ENCODE data around the gene ARHGEF26.

The ARHGEF26 gene

GRCh38 chr3:154100556-154100955, 20.6 kb upstream of the ARHGEF26 start:
- no peak overlapping the region for H3K4me3 ChIP-seq (ENCODE audit: low read length)
- no peak for TF ChIP-seq ZNF274 (IDR thresholded peaks at IDR 0.05; ENCODE audit: low read depth, low read length)

GRCh38 chr3:154101250-154101649, 19.9 kb upstream of the ARHGEF26 start:
- no peak for TF ChIP-seq ZNF274 (IDR thresholded peaks at IDR 0.05; ENCODE audit: low read depth, low read length)
- H3K4me3 ChIP-seq (ENCODE audit: low read length), result no peak overlapping the region

- TF ChIP-seq ZNF274 (IDR thresholded peaks at IDR 0.05; ENCODE audit: low read depth, low read length), result no peak
- H3K4me3 ChIP-seq (ENCODE audit: low read length), result no peak overlapping the region
Measured at GRCh38 chr3:154102225-154102624, 19.0 kb upstream of the ARHGEF26 start.

- H3K4me3 ChIP-seq (ENCODE audit: low read length), result no peak overlapping the region
Measured at GRCh38 chr3:154105218-154105975, 15.8 kb upstream of the ARHGEF26 start.

GRCh38 chr3:154111365-154111935, 9.7 kb upstream of the ARHGEF26 start:
- H3K4me3 ChIP-seq (ENCODE audit: low read length), result no peak overlapping the region
- TF ChIP-seq ZNF274 (IDR thresholded peaks at IDR 0.05; ENCODE audit: low read depth, low read length), result no peak

More at GRCh38 chr3:154105218-154105975, 15.8 kb upstream of the ARHGEF26 start:
- no peak for TF ChIP-seq ZNF274 (IDR thresholded peaks at IDR 0.05; ENCODE audit: low read depth, low read length)

GRCh38 chr3:154112146-154112852, 8.9 kb upstream of the ARHGEF26 start:
- TF ChIP-seq ZNF274 (IDR thresholded peaks at IDR 0.05; ENCODE audit: low read depth, low read length), result no peak
- no peak overlapping the region for H3K4me3 ChIP-seq (ENCODE audit: low read length)

- TF ChIP-seq ZNF274 (IDR thresholded peaks at IDR 0.05; ENCODE audit: low read depth, low read length), result no peak
- H3K4me3 ChIP-seq (ENCODE audit: low read length), result no peak overlapping the region
Measured at GRCh38 chr3:154113609-154114008, 7.6 kb upstream of the ARHGEF26 start.

- no peak for TF ChIP-seq ZNF274 (IDR thresholded peaks at IDR 0.05; ENCODE audit: low read depth, low read length)
- no peak overlapping the region for H3K4me3 ChIP-seq (ENCODE audit: low read length)
Measured at GRCh38 chr3:154115332-154115731, 5.9 kb upstream of the ARHGEF26 start.

- TF ChIP-seq ZNF274 (IDR thresholded peaks at IDR 0.05; ENCODE audit: low read depth, low read length), result no peak
- H3K4me3 ChIP-seq (ENCODE audit: low read length), result no peak overlapping the region
Measured at GRCh38 chr3:154119951-154120350, 1.2 kb upstream of the ARHGEF26 start.

GRCh38 chr3:154121701-154122551, 736 bp downstream of the ARHGEF26 start:
- peak overlapping the region; percentile 42; the same call in 1 of the 2 replicates for H3K4me3 ChIP-seq (ENCODE audit: low read length)
- TF ChIP-seq ZNF274 (IDR thresholded peaks at IDR 0.05; ENCODE audit: low read depth, low read length), result no peak

- H3K4me3 ChIP-seq (ENCODE audit: low read length), result no peak overlapping the region
- no peak for TF ChIP-seq ZNF274 (IDR thresholded peaks at IDR 0.05; ENCODE audit: low read depth, low read length)
Measured at GRCh38 chr3:154122552-154122911, 1.3 kb downstream of the ARHGEF26 start.

- H3K4me3 ChIP-seq (ENCODE audit: low read length), result no peak overlapping the region; the same call in 1 of the 2 replicates
- TF ChIP-seq ZNF274 (IDR thresholded peaks at IDR 0.05; ENCODE audit: low read depth, low read length), result no peak
Measured at GRCh38 chr3:154122912-154123559, 1.8 kb downstream of the ARHGEF26 start.

- no peak overlapping the region for H3K4me3 ChIP-seq (ENCODE audit: low read length)
- TF ChIP-seq ZNF274 (IDR thresholded peaks at IDR 0.05; ENCODE audit: low read depth, low read length), result no peak
Measured at GRCh38 chr3:154123906-154124305, 2.7 kb downstream of the ARHGEF26 start.
